Calu3 (cell line): Measurements from ENCODE around the gene RAB36. TPM values are rescaled to one million over a fixed set of nuclear protein-coding genes. Genes with fewer than 3 reads are reported as not detected.
A peak's percentile ranks its signal among the peaks of the same experiment; 100 is the strongest.

Experiments
- BruUV-seq: library from RNA; stranded (reverse); fragments of 400-500 nt; replicated peaks from 2 replicates; lab custom pipeline; 2021; lab: Mats Ljungman, UMichigan
- CTCF ChIA-PET: fragments of 300-600 bp; sonication (Branson Sonifier 250); formaldehyde crosslinking; loops from one replicate; lab custom pipeline; 2022; ENCODE audit warnings: antibody characterized with exemption; lab: Charles Lee
- DNase-seq: peaks from one replicate; pipeline ENCODE4 v3.0.0; 2022
- H3K27ac Mint-ChIP-seq: one replicate; pipeline ENCODE4 v1.8.0; 2022; ENCODE audit warnings: mixed read lengths; ENCODE audit not compliant: unreplicated experiment
- H3K27me3 Mint-ChIP-seq: one replicate; pipeline ENCODE4 v1.8.0; 2022; ENCODE audit warnings: mixed read lengths; ENCODE audit not compliant: unreplicated experiment
- H3K36me3 Mint-ChIP-seq: one replicate; pipeline ENCODE4 v1.8.0; 2022; ENCODE audit warnings: mild to moderate bottlenecking, moderate library complexity, mixed read lengths; ENCODE audit not compliant: insufficient read depth, unreplicated experiment
- H3K4me1 Mint-ChIP-seq: one replicate; pipeline ENCODE4 v1.8.0; 2022; ENCODE audit warnings: mild to moderate bottlenecking, low read depth, mixed read lengths; ENCODE audit not compliant: unreplicated experiment
- H3K4me3 Mint-ChIP-seq: one replicate; pipeline ENCODE4 v1.8.0; 2022; ENCODE audit warnings: mild to moderate bottlenecking, low read depth, moderate library complexity, mixed read lengths; ENCODE audit not compliant: unreplicated experiment
- H3K9me3 Mint-ChIP-seq: one replicate; pipeline ENCODE4 v1.8.0; 2022; ENCODE audit warnings: low read depth, mixed read lengths; ENCODE audit not compliant: unreplicated experiment
- intact Hi-C: fragments of 100-400 bp; cut with micrococcal nuclease; formaldehyde crosslinking; loops from one replicate; pipeline ENCODE4 v1.10.0; 2022; ENCODE audit not compliant: unreplicated experiment
- total RNA-seq: library from RNA; stranded (reverse); gene quantifications from 2 replicates; pipeline ENCODE4 v1.2.3, GENCODE V29; 2022
- TF ChIP-seq, protein P1 (sequence below): fragments of 200-600 bp; IDR thresholded peaks from one replicate; pipeline ENCODE4 v1.8.0; 2022; ENCODE audit warnings: antibody characterized with exemption; ENCODE audit not compliant: unreplicated experiment

The RAB36 gene
- total RNA-seq, 1 experiment from 2014 or later, result 2.1 TPM

DNA sequence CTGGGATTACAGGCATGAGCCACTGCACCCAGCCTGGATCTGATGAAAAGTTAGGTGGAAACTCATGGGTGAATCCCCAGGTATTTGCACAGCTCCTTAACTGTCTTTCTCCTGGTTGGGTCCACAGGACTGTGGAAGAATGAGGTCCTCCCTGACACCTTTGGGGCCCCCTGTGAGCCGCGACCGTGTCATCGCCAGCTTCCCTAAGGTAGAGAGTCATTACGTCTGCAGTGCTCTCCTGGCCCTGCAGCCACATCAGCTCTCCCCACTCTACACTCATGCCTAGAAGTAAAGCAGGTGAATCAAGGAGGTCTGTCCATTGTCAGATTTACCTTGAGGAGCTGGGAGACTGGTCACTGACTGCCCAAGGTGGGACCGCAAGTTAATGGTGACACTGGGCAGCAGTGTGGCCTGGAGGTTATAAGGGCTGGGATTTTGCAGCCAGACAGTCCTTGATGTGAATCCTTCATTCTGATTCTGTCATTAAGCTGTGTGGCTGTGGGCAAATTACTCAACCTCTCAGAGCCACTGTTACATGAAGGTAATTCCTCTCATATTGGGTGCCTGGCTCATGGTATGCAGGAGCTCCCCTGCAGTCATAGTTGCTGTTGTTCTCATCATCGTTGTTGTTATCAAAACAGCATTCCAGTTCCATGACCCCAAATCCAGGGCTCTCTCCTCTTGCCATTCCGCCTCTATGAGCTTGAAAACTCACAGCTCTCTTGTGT is 1.4 kb downstream of the RAB36 start:
- no peak for DNase-seq
- no TSS peak for BruUV-seq
- Mint-ChIP-seq H3K36me3 (peaks cover 31% of the 10 kb centered on the region), H3K9me3 (no peaks in the 10 kb centered on the region), H3K4me3 (peak overlapping the region; percentile 70), H3K27me3 (no peaks in the 10 kb centered on the region), H3K27ac (peak overlapping the region; percentile 53), H3K4me1 (peaks cover 41% of the 10 kb centered on the region)
- intact Hi-C loops, result no loop called here
- CTCF ChIA-PET, result interaction anchor here (0.6 to 0.7 kb wide), 2 partner anchors 22 to 1117 kb away, joined by 3 to 4 read pairs; no protein-coding TSS in a partner anchor
- TF ChIP-seq, protein P1, sequence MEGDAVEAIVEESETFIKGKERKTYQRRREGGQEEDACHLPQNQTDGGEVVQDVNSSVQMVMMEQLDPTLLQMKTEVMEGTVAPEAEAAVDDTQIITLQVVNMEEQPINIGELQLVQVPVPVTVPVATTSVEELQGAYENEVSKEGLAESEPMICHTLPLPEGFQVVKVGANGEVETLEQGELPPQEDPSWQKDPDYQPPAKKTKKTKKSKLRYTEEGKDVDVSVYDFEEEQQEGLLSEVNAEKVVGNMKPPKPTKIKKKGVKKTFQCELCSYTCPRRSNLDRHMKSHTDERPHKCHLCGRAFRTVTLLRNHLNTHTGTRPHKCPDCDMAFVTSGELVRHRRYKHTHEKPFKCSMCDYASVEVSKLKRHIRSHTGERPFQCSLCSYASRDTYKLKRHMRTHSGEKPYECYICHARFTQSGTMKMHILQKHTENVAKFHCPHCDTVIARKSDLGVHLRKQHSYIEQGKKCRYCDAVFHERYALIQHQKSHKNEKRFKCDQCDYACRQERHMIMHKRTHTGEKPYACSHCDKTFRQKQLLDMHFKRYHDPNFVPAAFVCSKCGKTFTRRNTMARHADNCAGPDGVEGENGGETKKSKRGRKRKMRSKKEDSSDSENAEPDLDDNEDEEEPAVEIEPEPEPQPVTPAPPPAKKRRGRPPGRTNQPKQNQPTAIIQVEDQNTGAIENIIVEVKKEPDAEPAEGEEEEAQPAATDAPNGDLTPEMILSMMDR, result no peak

DNA sequence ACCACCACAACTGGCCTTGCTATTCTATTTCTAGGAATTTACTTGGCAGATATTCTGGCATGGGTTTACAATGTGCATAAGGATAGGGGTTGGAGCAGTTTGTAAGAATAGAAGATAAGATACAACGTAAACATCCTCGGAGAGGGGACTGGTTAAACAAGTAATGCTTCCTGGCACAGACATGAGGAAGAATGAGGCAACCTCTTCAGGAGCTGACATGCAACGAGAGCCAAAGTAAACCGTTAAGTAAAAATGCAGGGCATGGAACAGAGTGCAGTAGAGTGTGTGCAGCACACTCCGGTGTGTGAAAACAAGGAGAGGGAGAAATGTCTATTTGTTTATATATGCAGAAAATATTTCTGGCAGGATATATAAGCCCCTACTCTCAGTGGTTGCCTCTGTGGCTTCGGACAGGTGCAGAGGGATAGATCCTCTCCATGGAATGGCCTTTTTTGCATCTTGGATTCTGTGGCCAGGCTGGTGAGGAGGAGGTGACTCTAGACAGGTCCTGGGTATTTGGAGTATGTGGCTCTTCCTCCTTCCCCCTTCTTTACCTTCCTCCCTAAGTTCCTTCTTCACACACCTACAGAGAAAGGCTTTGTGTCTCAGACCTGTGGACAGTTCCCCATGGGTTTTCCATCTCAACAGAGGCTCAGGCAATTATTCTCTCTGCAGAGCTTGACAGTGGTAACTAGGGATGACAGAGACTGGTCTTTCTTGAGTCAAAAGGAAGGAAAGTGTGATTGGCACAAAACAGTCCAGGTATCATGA is 2.5 kb downstream of the RAB36 start:
- intact Hi-C loops, result no loop called here
- Mint-ChIP-seq H3K9me3 (no peaks in the 10 kb centered on the region), H3K4me1 (peaks cover 32% of the 10 kb centered on the region), H3K36me3 (peaks cover 19% of the 10 kb centered on the region), H3K27me3 (no peaks in the 10 kb centered on the region), H3K27ac (peak overlapping the region; percentile 53), H3K4me3 (no peak overlapping the region)
- DNase-seq, result peak; percentile 13
- TF ChIP-seq, protein P1, result no peak
- no TSS peak for BruUV-seq
- CTCF ChIA-PET, result no interaction called here

DNA sequence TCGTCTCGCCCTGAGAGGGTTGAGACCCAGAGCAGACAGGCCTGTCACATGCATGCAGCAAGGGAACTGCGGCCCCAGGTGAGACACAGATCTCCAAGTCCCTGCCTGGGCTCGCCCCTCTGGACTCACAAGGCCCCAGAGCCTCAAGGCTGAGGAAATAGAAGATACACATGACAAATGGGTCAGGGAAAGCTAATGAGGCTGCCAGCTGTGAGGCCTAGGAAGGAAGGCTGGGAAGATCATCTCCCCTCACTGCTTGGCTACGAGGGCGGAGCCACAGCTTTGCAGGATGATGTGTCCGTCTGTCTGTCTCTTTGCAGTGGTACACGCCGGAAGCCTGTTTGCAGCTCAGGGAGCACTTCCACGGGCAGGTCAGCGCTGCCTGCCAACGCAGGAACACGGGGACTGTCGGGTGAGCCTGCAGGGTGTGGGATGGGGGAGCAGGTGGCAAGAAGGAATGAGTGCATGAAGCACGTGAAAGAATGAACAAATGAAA is 4.5 kb downstream of the RAB36 start:
- H3K27me3 Mint-ChIP-seq, result no peaks in the 10 kb centered on the region
- H3K27ac Mint-ChIP-seq, result no peak overlapping the region
- no peak for DNase-seq
- peaks cover 15% of the 10 kb centered on the region for H3K4me1 Mint-ChIP-seq
- intact Hi-C loops, result no loop called here
- no peaks in the 10 kb centered on the region for H3K9me3 Mint-ChIP-seq
- no TSS peak for BruUV-seq
- CTCF ChIA-PET, result no interaction called here
- no peak overlapping the region for H3K4me3 Mint-ChIP-seq
- peaks cover 16% of the 10 kb centered on the region for H3K36me3 Mint-ChIP-seq
- TF ChIP-seq, protein P1, result no peak

DNA sequence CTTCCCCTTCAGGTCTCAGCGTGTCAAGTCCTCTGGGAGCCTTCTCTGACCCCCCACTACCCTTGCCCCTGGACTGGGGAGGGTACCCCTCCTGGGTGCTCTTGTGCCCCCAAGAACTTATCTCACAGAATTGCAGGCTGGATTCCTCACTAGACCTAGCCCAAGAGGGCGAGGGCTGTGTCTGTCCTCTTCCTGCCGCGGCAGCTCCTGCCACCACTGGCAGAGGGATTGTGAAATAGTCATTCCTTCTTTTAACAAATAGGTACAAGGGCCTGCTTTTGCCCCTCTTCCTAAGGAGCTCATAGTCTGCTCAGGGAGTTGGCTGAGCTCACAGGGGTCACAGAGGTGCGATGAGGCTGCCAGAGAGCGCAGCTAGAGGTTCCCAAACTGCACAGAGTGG is 5.5 kb downstream of the RAB36 start:
- no peak overlapping the region for H3K4me3 Mint-ChIP-seq
- no peaks in the 10 kb centered on the region for H3K27me3 Mint-ChIP-seq
- TF ChIP-seq, protein P1, result no peak
- CTCF ChIA-PET, result no interaction called here
- intact Hi-C loops, result no loop called here
- H3K4me1 Mint-ChIP-seq, result peaks cover 15% of the 10 kb centered on the region
- no peak for DNase-seq
- H3K9me3 Mint-ChIP-seq, result no peaks in the 10 kb centered on the region
- H3K36me3 Mint-ChIP-seq, result peaks cover 7% of the 10 kb centered on the region
- no TSS peak for BruUV-seq
- H3K27ac Mint-ChIP-seq, result no peak overlapping the region
